ENCODE measurements around the gene UBASH3A. TPM values are rescaled to one million over a fixed set of nuclear protein-coding genes. Genes with fewer than 3 reads are reported as not detected.

UBASH3A gene
- 0.13 to 0.30 TPM (median 0.18 TPM) in 5 replicates for total RNA-seq (2022; extraction: Qiagen RNA extraction)

GRCh38 chr21:42403611-42404231 is at the start of gene UBASH3A:
Gene UBASH3A, plus strand, starts transcription at chr21:42403902. Its CDS starts 44 bp downstream, at chr21:42403946.

GRCh38 chr21:42366292-42367010 is 37.3 kb upstream of the UBASH3A start, which contains the start of gene TFF1:
Gene TFF1, minus strand, starts transcription at chr21:42366535. Its CDS starts 40 bp downstream, at chr21:42366495.

GRCh38 chr21:42395905-42396651 is 7.6 kb upstream of the UBASH3A start, which contains the start of gene TMPRSS3:
Gene TMPRSS3, minus strand, starts transcription at chr21:42396052. Its CDS starts 635 bp downstream, at chr21:42395417.

DNA sequence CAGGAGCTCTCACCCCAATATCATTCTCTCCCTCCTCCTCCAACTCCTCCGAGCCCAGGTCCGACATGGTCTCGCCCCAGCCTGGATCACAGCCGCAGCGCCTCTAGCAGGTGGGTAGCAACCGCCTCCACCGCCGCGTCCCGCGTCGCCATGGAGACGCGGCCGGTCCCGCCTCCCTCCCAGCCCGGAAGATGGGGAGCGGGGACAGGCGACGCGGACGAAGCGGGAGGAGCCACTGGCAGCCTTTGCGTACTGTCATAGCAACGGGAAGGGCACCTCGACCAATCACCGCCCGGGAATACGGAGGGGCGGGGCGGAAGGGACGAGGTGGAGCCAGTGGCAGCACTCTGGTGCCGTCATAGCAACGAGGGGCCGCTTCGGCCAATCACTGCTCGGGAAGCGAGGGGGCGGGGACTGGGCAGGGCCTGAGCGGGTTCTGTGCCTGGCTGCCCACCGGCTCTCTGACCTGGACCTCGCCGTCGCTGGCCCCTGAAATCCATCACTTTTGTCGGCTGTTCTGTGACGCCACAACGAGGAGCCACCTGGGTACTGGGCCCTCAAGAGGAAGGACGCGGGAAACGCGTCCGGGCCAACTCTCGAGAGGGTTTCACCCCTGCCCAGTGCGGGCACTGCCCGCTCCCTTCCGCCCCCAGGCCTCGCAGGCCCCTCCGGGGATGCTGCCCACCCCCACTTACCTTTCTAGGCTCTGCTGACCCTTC is 92.6 kb downstream of the UBASH3A start, which contains the start of gene RSPH1:
Gene RSPH1 (minus strand): TSS at position 105 of the 719 bp plus-strand sequence. CDS start 38 bp downstream, at position 67.

Other genes starting within 250 kb of the UBASH3A start
- gene ABCG1, start 184.8 kb upstream of the UBASH3A start, total RNA-seq (2022; extraction: Qiagen RNA extraction), result 2.4 to 2.8 TPM (median 2.4 TPM) in 5 replicates
- gene TFF3, start 88.5 kb upstream of the UBASH3A start, total RNA-seq (2022; extraction: Qiagen RNA extraction), result 0.11 TPM in 1 of 5 replicates, not detected in the others
- gene TFF2, start 52.9 kb upstream of the UBASH3A start, total RNA-seq (2022; extraction: Qiagen RNA extraction), result not detected in 5 replicates
- gene TFF1, start 37.4 kb upstream of the UBASH3A start, total RNA-seq (2022; extraction: Qiagen RNA extraction), result 19.2 to 34.3 TPM (median 22.6 TPM) in 5 replicates
- gene TMPRSS3, start 7.8 kb upstream of the UBASH3A start, total RNA-seq (2022; extraction: Qiagen RNA extraction), result 0.09 to 0.53 TPM (median 0.21 TPM) in 5 replicates
- gene RSPH1, start 92.3 kb downstream of the UBASH3A start, total RNA-seq (2022; extraction: Qiagen RNA extraction), result 0.46 to 1.0 TPM (median 0.61 TPM) in 5 replicates
- gene SLC37A1, start 110.0 kb downstream of the UBASH3A start, total RNA-seq (2022; extraction: Qiagen RNA extraction), result 3.0 to 3.7 TPM (median 3.4 TPM) in 5 replicates
- 1.0 to 1.7 TPM (median 1.6 TPM) in 5 replicates for gene PDE9A, start 249.7 kb downstream of the UBASH3A start, total RNA-seq (2022; extraction: Qiagen RNA extraction)